Prostate gland (tissue), 2 donors: ENCODE data around the gene VASN.

Experiments used
- POLR2A ChIP-seq: fragments of 450-650 bp; IDR thresholded peaks from one replicate; pipeline ENCODE4 v1.6.1; 2016; ENCODE audit warnings: antibody characterized with exemption, mild to moderate bottlenecking
- POLR2AphosphoS5 ChIP-seq: sonication (generic); formaldehyde crosslinking; IDR thresholded peaks from one replicate; pipeline ENCODE4 v1.6.1; 2017; ENCODE audit warnings: antibody characterized with exemption
- TF ChIP-seq, protein P1 (sequence below), 4 experiments: fragments of 200-600 bp in 2 of 4; fragments of 450-650 bp in 2 of 4; sonication (generic) in 2 of 4; IDR thresholded peaks; 1 replicate in 3 of 4; 2 replicates in 1 of 4; pipeline ENCODE4 v1.5.1; 2016 to 2019; ENCODE audit warnings: antibody characterized with exemption in 4 of 4, mild to moderate bottlenecking in 2 of 4, moderate library complexity in 2 of 4

DNA sequence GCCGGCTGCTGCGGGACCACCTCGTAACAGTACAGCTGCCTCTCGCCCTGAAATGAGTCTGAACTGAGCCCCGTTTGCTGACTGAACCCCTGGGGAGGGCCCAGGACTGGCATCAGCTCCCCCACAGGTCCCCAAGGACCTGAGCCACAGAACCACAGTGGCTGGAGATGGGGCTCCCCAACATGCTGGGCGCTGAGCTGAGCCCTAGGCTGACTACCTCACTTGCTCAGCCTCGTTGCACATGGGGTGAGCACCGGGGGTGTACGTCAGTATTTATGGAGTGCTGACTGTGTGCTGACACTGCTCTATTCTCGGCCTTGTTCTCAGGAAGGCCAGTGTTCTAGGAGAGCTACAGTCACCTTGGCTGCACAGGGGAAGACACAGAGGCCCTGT lies 6.6 kb upstream of the VASN start:
- TF ChIP-seq POLR2AphosphoS5 = no peak
- TF ChIP-seq, protein P1, sequence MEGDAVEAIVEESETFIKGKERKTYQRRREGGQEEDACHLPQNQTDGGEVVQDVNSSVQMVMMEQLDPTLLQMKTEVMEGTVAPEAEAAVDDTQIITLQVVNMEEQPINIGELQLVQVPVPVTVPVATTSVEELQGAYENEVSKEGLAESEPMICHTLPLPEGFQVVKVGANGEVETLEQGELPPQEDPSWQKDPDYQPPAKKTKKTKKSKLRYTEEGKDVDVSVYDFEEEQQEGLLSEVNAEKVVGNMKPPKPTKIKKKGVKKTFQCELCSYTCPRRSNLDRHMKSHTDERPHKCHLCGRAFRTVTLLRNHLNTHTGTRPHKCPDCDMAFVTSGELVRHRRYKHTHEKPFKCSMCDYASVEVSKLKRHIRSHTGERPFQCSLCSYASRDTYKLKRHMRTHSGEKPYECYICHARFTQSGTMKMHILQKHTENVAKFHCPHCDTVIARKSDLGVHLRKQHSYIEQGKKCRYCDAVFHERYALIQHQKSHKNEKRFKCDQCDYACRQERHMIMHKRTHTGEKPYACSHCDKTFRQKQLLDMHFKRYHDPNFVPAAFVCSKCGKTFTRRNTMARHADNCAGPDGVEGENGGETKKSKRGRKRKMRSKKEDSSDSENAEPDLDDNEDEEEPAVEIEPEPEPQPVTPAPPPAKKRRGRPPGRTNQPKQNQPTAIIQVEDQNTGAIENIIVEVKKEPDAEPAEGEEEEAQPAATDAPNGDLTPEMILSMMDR (IDR thresholded peaks at IDR 0.05) = no peak
- TF ChIP-seq POLR2A = no peak
